Uterus (tissue), 4 donors: ENCODE data around the gene TUFT1. TPM values are rescaled to one million over a fixed set of nuclear protein-coding genes. Genes with fewer than 3 reads are reported as not detected.

Experiments used
- DNase-seq, 2 donors: peaks; one replicate each; pipeline ENCODE4 v3.0.0-alpha.2; 2019 to 2020
- H3K27ac ChIP-seq, 2 donors: fragments of 200-600 bp; sonication (generic); 1 replicate in 1 of 2; 2 replicates in 1 of 2; pipeline ENCODE4 v1.5.1; 2016 to 2018
- H3K27me3 ChIP-seq, 2 donors: fragments of 200-600 bp; sonication (generic); one replicate each; pipeline ENCODE4 v1.5.1; 2018 to 2019; ENCODE audit warnings: control low read depth in 1 of 2
- H3K36me3 ChIP-seq, 2 donors: fragments of 200-600 bp; sonication (generic); one replicate each; pipeline ENCODE4 v1.5.1; 2019; ENCODE audit warnings: control low read depth in 1 of 2
- H3K4me1 ChIP-seq, 2 donors: fragments of 200-600 bp; sonication (generic); one replicate each; pipeline ENCODE4 v1.5.1; 2018 to 2019; ENCODE audit warnings: control low read depth in 1 of 2
- H3K4me3 ChIP-seq, 2 donors: fragments of 200-600 bp; sonication (generic); 1 replicate in 1 of 2; 2 replicates in 1 of 2; pipeline ENCODE4 v1.5.1; 2018 to 2019; ENCODE audit warnings: mild to moderate bottlenecking in 1 of 2
- H3K9me3 ChIP-seq, 2 donors: fragments of 200-600 bp; sonication (generic); one replicate each; pipeline ENCODE4 v1.5.1; 2019; ENCODE audit warnings: control low read depth in 1 of 2
- CTCF ChIP-seq, 4 experiments: fragments of 200-600 bp in 2 of 4; fragments of 450-650 bp in 2 of 4; sonication (generic) in 2 of 4; IDR thresholded peaks; one replicate each; pipeline ENCODE4 v1.5.1; 2016 to 2019; ENCODE audit warnings: antibody characterized with exemption in 4 of 4, mild to moderate bottlenecking in 2 of 4, moderate library complexity in 1 of 4
- POLR2A ChIP-seq, 2 donors: fragments of 450-650 bp; IDR thresholded peaks; one replicate each; pipeline ENCODE4 v1.6.1; 2016; ENCODE audit warnings: antibody characterized with exemption in 2 of 2, mild to moderate bottlenecking in 1 of 2, moderate library complexity in 1 of 2
- intact Hi-C: fragments of 100-400 bp; cut with DNase I; formaldehyde crosslinking; loops from one replicate; pipeline ENCODE4 v1.15.1; 2023; ENCODE audit warnings: low total_unique reads
- total RNA-seq, 4 donors: library from RNA; depleted of rRNA in 3 of 4; stranded (reverse); fragments of >200 nt in 3 of 4; gene quantifications; one replicate each; pipeline versions ENCODE4 v1.1.0 to v1.2.4, GENCODE V29; 2014 to 2023
- donor health status: DM: yes; HTN: yes; CAD: no.

TUFT1 gene
- total RNA-seq, 4 donors from 2014 or later = 0.29 to 7.3 (median 5.0) TPM

DNA sequence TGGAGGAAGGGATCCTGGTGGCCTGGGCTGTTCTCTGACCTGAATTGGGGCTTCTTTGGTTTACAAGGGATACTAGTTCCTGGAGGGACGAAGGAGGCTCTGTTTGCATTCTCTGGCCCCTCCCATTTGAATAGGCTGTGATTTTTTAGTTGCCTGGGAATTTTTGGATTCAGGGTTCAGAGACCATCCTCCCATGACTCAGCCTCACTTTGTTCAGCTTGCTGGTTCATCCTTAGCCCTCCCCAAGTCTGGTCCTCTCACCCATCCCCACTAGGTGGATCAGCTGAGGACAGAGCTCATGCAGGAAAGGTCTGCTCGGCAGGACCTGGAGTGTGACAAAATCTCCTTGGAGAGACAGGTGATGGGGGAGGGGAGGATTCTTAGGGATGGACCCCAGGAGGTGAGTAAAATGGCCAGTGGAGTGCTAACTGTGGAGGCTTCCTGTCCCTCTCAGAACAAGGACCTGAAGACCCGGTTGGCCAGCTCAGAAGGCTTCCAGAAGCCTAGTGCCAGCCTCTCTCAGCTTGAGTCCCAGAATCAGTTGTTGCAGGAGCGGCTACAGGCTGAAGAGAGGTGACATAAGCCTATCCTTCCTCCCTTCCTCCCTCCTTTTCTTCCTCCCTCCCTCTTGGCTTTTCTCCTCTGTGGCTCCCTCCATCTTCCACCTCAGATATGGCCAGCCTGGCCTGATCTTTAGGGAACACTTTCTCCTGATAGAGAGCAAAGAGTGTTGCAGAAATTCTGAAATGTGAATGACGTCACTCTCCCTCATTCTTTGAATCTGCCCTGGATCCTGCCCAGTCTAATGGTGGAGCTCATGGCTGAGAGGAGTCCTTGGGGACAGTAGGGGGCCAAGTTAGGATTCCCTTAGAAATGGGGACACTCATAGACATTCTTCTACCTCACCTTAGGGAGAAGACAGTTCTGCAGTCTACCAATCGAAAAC lies 4.5 kb upstream of the TUFT1 start:
- Histone ChIP-seq H3K36me3 (no peaks in the 10 kb centered on the region), H3K27me3 (no peaks in the 10 kb centered on the region), H3K4me3 (no peak overlapping the region), H3K27ac (no peak overlapping the region), H3K4me1 (no peaks in the 10 kb centered on the region), H3K9me3 (no peaks in the 10 kb centered on the region)
- intact Hi-C loops = no loop called here
- no peak for DNase-seq
- TF ChIP-seq POLR2A (IDR thresholded peaks at IDR 0.05) (no peak), CTCF (IDR thresholded peaks at IDR 0.05) (no peak)

DNA sequence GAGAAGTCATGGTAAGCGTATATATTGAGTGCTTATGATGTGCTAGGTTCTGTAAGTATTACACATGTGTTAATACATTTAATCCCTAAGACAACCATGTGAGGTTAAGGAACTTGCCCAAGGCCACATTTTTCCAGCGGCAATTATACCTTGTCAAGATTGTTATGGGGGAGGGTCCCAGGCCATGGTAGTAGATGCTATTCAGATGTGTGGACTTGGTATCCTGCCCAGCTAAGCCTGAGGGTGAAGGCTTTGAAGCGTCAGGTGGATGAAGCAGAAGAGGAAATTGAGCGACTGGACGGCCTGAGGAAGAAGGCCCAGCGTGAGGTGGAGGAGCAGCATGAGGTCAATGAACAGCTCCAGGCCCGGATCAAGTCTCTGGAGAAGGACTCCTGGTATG lies 3.6 kb upstream of the TUFT1 start:
- Histone ChIP-seq H3K27me3 (no peaks in the 10 kb centered on the region), H3K4me1 (peaks cover 0 to 4% of the 10 kb centered on the region in 2 donors), H3K36me3 (no peaks in the 10 kb centered on the region), H3K27ac (no peak overlapping the region), H3K9me3 (no peaks in the 10 kb centered on the region), H3K4me3 (no peak overlapping the region)
- intact Hi-C loops = no loop called here
- no peak for DNase-seq
- TF ChIP-seq POLR2A (IDR thresholded peaks at IDR 0.05) (no peak), CTCF (IDR thresholded peaks at IDR 0.05) (no peak)

DNA sequence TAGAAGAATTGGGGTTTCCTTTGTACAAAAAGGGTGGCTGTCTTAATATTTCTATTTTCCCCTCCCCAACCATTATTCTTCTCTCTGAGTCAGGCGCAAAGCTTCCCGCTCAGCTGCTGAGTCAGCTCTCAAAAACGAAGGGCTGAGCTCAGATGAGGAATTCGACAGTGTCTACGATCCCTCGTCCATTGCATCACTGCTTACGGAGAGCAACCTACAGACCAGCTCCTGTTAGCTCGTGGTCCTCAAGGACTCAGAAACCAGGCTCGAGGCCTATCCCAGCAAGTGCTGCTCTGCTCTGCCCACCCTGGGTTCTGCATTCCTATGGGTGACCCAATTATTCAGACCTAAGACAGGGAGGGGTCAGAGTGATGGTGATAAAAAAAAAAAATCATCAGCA lies 3.0 kb upstream of the TUFT1 start:
- Histone ChIP-seq H3K27me3 (no peaks in the 10 kb centered on the region), H3K36me3 (no peaks in the 10 kb centered on the region), H3K4me3 (no peak overlapping the region), H3K27ac (no peak overlapping the region), H3K4me1 (peaks cover 0 to 4% of the 10 kb centered on the region in 2 donors), H3K9me3 (no peaks in the 10 kb centered on the region)
- DNase-seq = peak in 1 of 2 donors; percentile 33
- intact Hi-C loops = no loop called here
- TF ChIP-seq CTCF (IDR thresholded peaks at IDR 0.05) = no peak

- H3K27me3 ChIP-seq = no peaks in the 10 kb centered on the region
- H3K4me1 ChIP-seq = peaks cover 0 to 4% of the 10 kb centered on the region in 2 donors
- H3K9me3 ChIP-seq = no peaks in the 10 kb centered on the region
- intact Hi-C loops = no loop called here
- H3K36me3 ChIP-seq = no peaks in the 10 kb centered on the region
- no peak for TF ChIP-seq POLR2A (IDR thresholded peaks at IDR 0.05)
- TF ChIP-seq CTCF (IDR thresholded peaks at IDR 0.05) = no peak
- peak overlapping the region; percentile 61 to 76 for H3K4me3 ChIP-seq
- peak overlapping the region; percentile 67 to 86 for H3K27ac ChIP-seq
- DNase-seq = peak; percentile 71 to 81
Measured at GRCh38 chr1:151539321-151540020, 638 bp upstream of the TUFT1 start.

DNA sequence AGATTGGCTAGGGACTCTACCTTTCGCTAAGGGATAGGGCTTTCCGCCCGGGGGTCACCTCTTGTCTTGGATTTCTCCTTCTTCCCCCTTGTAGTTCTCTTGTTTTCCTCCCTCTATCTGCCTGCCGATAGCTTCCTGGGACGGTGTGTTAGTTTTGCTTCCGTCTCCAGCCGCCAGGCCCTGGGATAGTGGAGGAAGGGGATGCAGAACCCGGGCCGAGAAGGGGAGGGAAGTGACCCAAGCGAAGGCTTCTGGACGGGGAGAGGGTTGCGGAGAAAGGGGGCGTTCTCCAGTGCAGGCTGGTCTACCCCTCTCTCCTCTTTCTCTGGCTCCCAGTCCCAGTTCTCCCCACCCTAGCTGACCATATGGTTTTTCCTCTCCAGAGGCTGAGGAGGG lies 871 bp downstream of the TUFT1 start:
- intact Hi-C loops = no loop called here
- Histone ChIP-seq H3K27ac (peak overlapping the region; percentile 67 to 86), H3K9me3 (no peaks in the 10 kb centered on the region), H3K27me3 (no peaks in the 10 kb centered on the region), H3K36me3 (no peaks in the 10 kb centered on the region), H3K4me1 (peaks cover 0 to 4% of the 10 kb centered on the region in 2 donors), H3K4me3 (peak overlapping the region; percentile 61 to 76)
- TF ChIP-seq CTCF (IDR thresholded peaks at IDR 0.05) (no peak), POLR2A (IDR thresholded peaks at IDR 0.05) (no peak)
- DNase-seq = no peak
